ENCODE measurements around the gene MIA.
"Not testable (repeated sequence)": the region's sequence is repeated elsewhere in the genome, so short reads cannot be mapped to it uniquely, and the experiment has no call there.

- TF ChIP-seq POLR2A (IDR thresholded peaks at IDR 0.05); CTCF (IDR thresholded peaks at IDR 0.05 in 4 of 5, conservative IDR thresholded peaks at IDR 0.05 in 1 of 5): not testable (repeated sequence)
These were observed 49.6 kb downstream of the MIA start for GRCh38 chr19:40824916-40825315.

Data from gastrocnemius medialis (tissue), 4 donors.